GM10266 (cell line): ENCODE data around the gene STOX2.

Experiments used
- DNase-seq: peaks from one replicate; pipeline ENCODE4 v3.0.0; 2012; ENCODE audit errors: extremely low spot score
- CTCF ChIP-seq: IDR thresholded peaks from 2 replicates; pipeline ENCODE4 v1.5.1; 2012; ENCODE audit warnings: mild to moderate bottlenecking, low read depth; ENCODE audit not compliant: control insufficient read depth, insufficient read depth; ENCODE audit errors: missing control alignments

The STOX2 gene

DNA sequence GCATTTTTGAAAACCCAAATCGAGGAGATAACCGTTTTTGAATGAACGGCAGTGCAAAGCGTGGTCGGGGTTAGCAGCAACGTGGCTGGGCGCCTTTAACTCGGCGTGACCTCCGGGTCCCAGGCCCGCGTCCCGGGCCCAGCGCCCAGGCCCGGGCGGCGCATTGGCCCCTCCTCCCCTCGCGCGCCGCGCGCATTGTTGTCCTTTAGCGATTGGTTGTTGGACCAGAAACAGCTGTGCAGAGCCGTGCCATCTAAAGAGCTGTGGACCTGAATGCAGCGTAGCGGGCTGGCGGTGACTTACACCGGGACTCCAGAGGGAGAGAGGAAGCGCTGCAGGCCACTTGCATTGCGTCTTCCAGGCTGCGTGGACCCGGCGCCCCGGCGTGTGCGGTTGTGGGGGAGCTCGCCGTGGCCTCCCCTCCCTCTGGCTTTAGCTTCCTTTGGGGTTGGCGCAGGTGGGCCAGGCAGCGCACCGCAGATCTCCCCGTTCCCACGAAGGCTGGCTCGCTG lies at the start of gene STOX2:
Gene STOX2, plus strand, starts transcription at position 227 of the 512 bp plus-strand sequence. CDS start 1,484 bp downstream, outside the sequence.
- TF ChIP-seq CTCF, result no peak
- no peak for DNase-seq

- no peak for TF ChIP-seq CTCF
- no peak for DNase-seq
These were observed 49.5 kb upstream of the STOX2 start for GRCh38 chr4:183855323-183856190.

GRCh38 chr4:183857040-183857439 lies 48.1 kb upstream of the STOX2 start:
- TF ChIP-seq CTCF, result no peak
- no peak for DNase-seq

- no peak for TF ChIP-seq CTCF
- no peak for DNase-seq
These were observed 47.0 kb upstream of the STOX2 start for GRCh38 chr4:183858011-183858615.

DNA sequence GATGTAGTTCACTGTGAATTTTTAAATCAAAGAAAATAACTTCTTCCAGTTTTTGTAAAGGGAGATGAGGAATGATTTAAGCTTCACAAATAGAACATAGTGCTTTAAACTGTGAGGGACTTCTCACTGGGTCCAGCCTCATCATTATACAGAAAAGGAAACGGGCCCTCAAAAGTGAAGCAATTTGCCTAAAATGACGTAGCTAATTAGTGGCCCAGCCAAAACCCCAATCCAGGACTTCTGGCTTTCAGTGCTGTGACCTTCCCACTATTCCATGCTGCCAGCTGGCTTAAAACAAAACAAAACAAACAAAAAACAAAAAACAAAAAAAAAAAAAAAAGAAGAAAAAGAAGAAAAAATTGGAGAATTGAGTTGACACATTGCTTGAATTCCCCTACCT lies 45.0 kb upstream of the STOX2 start:
- DNase-seq, result no peak
- no peak for TF ChIP-seq CTCF

- TF ChIP-seq CTCF, result no peak
- no peak for DNase-seq
These were observed 44.4 kb upstream of the STOX2 start for GRCh38 chr4:183860731-183861130.

DNA sequence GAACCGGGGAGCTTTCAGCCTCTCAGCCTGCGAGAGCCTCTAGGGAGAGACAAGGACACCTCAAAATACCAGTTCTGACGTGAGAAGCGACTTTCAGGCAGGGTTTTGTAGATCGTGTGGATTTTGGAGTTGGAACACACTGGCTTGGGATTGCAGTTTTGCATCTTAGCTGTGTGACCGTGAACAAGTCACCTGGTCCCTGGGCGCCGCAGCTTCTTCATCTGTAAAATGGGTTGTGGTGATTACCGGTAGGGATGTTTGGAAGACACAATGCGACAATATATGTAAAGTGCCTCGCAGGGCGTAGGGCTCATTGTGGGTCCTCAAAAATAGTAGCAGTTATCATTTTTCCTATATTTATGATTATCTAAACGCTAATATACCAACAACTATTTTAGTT lies 43.7 kb upstream of the STOX2 start:
- no peak for DNase-seq
- no peak for TF ChIP-seq CTCF
